WI38 (cell line): ENCODE results near the gene CORO1C.

Source experiments
- H3K4me3 ChIP-seq: 2 replicates; pipeline ENCODE4 v1.5.1; 2011; ENCODE audit warnings: low read depth, mild to moderate bottlenecking, control low read depth, low read length
- CTCF ChIP-seq: IDR thresholded peaks from 2 replicates; pipeline ENCODE4 v1.5.1; 2012; ENCODE audit warnings: low read depth, mild to moderate bottlenecking, control low read depth, low read length

The CORO1C gene

GRCh38 chr12:108650083-108650482 lies 81.2 kb downstream of the CORO1C start:
- H3K4me3 ChIP-seq: no peak overlapping the region
- no peak for TF ChIP-seq CTCF

GRCh38 chr12:108649669-108650068 lies 81.6 kb downstream of the CORO1C start:
- H3K4me3 ChIP-seq: peak overlapping the region; percentile 4; the same call in 1 of the 2 replicates
- no peak for TF ChIP-seq CTCF

- TF ChIP-seq CTCF: no peak
- no peak overlapping the region; the same call in 1 of the 2 replicates for H3K4me3 ChIP-seq
Observed at GRCh38 chr12:108649126-108649525, 82.2 kb downstream of the CORO1C start.

- no peak for TF ChIP-seq CTCF
- H3K4me3 ChIP-seq: no peak overlapping the region
Observed at GRCh38 chr12:108648371-108648770, 82.9 kb downstream of the CORO1C start.

- TF ChIP-seq CTCF: no peak
- no peak overlapping the region for H3K4me3 ChIP-seq
Observed at GRCh38 chr12:108647585-108648287, 83.6 kb downstream of the CORO1C start.

GRCh38 chr12:108646600-108647579 lies 84.4 kb downstream of the CORO1C start:
- 0 out of 2 replicates have a peak, but pooled peaks have one; percentile 10 for TF ChIP-seq CTCF
- no peak overlapping the region for H3K4me3 ChIP-seq
